Erythroblast (primary cell): ENCODE data around the gene ZNF830.
"Not testable (repeated sequence)": the region's sequence is repeated elsewhere in the genome, so short reads cannot be mapped to it uniquely, and the experiment has no call there.

Experiments used
- DNase-seq, 2 experiments: peaks; one replicate each; lab custom pipeline; 2025; lab: John Stamatoyannopoulos, UW
- GATA1 ChIP-seq: IDR thresholded peaks from 2 replicates; pipeline ENCODE4 v1.6.1; 2011; ENCODE audit warnings: low read depth, mild to moderate bottlenecking, control low read depth, low read length, moderate library complexity
- POLR2A ChIP-seq: IDR thresholded peaks from 2 replicates; pipeline ENCODE4 v1.6.1; 2011; ENCODE audit warnings: mild to moderate bottlenecking, low read length

ZNF830 gene, protein sequence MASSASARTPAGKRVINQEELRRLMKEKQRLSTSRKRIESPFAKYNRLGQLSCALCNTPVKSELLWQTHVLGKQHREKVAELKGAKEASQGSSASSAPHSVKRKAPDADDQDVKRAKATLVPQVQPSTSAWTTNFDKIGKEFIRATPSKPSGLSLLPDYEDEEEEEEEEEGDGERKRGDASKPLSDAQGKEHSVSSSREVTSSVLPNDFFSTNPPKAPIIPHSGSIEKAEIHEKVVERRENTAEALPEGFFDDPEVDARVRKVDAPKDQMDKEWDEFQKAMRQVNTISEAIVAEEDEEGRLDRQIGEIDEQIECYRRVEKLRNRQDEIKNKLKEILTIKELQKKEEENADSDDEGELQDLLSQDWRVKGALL

DNA sequence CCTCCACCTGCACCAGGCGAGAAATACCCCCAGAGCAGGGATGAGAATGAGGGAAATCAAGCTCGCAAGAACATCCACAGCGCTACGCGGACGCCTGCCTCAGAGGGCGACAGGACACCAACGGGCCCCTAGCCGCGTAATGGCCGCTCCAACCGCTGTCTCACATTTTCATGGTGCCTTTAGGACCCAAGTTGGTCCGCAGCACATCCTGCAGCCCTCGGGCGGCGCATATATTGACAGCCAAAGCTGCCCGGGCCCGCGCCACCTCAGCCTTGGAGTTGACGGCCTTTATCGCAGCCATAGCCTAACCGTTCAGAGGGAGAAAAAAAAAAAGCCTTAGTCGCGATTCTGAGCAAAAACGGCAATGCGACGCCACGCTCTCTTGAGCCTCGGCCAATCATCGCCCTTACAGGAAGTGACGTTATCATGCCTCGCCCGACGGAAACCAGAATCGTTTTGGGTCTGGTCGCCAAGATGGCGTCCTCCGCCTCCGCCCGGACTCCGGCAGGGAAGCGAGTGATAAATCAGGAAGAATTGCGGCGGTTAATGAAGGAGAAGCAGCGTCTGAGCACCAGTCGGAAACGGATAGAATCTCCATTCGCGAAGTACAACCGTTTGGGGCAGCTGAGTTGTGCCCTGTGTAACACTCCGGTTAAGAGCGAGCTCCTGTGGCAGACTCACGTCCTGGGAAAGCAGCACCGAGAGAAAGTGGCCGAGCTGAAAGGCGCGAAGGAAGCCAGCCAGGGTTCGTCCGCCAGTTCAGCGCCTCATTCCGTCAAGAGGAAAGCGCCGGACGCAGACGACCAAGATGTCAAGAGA lies at the start of gene ZNF830, which contains the start of gene CCT6B:
Gene ZNF830, plus strand, starts transcription at position 448 of the 819 bp plus-strand sequence. Its CDS starts 27 bp downstream, at position 475.
Gene CCT6B, minus strand, starts transcription at position 368 of the 819 bp plus-strand sequence. Its CDS starts 67 bp downstream, at position 301.
- peak; percentile 98 for TF ChIP-seq POLR2A
- TF ChIP-seq GATA1 = no peak
- peak; percentile 97 for DNase-seq

DNA sequence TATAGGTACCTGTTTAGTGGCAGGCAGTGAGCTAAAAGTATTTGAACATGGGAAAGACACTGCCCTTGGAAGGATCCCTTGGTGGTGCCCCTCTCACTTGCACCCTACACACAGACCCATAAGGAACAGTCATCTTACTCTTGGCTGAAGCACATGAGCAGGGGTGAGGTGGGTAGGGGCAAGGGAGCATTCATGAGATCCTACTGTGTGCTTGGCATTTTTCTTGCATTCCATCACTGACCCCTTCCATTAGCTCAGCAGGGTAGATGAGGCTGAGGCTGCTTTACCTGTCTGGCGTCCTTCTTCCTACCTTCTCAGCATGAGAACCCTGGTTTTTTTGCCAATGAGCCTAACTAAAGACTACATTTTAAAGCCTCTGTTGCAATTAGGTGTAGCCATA lies 48.3 kb upstream of the ZNF830 start:
- DNase-seq = no peak
- TF ChIP-seq POLR2A = no peak
- no peak for TF ChIP-seq GATA1

DNA sequence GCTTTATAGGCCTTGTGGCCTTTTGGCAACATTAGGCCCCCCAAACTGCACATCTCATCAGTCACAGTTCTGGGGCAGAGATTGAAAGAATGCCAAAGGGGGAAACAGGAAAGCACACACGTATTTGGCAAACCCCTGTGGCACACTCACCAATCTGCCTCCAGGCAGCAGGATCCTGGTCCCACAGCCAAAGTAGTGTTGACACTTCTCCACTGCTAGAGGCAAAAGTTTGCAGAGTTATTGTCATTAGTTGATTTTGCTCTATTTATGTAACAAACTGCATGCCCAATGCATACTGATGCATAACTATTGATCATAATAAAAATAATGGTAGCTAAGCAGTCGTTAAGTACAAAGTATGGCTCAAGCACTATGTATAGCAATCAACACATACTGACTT lies 45.2 kb upstream of the ZNF830 start:
- DNase-seq = no peak
- TF ChIP-seq GATA1 = no peak
- no peak for TF ChIP-seq POLR2A

DNA sequence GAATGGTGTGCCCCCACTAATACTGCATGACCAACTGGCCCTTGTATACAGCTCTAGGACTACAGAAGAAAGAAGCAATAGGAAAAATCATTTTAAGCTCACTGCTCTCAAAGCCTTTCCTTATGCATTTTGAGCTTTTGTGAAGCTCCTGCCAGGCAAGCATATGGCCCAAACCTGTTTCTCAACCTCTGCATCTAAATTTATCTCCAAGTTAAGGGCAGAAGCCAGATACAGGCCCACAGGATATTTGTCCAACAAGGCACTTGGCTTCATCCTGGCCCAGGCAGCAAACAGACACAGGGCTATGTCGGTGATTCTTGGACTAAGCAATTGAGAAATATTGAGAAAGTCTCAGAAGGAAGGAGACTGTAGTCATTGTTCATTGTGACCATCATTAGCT lies 44.0 kb upstream of the ZNF830 start:
- TF ChIP-seq POLR2A = no peak
- TF ChIP-seq GATA1 = no peak
- DNase-seq = no peak

DNA sequence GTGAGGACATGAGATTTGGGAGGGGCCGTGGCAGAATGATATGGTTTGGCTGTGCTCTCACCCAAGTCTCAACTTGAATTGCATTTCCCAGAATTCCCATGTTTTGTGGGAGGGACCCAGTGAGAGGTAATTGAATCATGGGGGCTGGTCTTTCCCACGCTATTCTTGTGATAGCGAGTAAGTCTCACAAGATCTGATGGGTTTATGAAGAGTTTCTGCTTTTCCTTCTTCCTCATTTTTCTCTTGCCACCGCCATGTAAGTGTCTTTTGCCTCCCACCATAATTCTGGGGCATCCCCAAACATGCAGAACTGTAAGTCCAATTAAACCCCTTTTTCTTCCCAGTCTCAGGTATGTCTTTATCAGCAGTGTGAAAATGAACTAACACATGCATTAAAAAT lies 40.7 kb upstream of the ZNF830 start:
- DNase-seq = no peak
- TF ChIP-seq GATA1 (no peak), POLR2A (no peak)

DNA sequence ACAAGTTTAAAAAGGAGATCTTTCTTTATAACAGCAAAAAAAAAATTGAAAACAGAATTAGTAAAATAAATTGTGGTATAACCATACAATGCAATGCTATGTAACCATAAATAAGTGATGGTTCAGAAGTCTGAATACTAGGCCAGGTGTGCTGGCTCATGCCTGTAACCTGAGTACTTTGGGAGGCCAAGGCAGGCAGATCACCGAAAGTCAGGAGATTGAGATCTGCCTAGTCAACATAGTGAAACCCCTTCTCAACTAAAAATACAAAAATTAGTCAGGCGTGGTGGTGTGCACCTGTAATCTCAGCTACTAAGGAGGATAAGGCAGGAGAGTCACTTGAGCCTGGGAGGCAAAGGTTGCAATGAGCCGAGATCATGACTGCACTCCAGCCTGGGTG lies 34.7 kb upstream of the ZNF830 start:
- TF ChIP-seq GATA1 (no peak), POLR2A (no peak)
- no peak for DNase-seq

DNA sequence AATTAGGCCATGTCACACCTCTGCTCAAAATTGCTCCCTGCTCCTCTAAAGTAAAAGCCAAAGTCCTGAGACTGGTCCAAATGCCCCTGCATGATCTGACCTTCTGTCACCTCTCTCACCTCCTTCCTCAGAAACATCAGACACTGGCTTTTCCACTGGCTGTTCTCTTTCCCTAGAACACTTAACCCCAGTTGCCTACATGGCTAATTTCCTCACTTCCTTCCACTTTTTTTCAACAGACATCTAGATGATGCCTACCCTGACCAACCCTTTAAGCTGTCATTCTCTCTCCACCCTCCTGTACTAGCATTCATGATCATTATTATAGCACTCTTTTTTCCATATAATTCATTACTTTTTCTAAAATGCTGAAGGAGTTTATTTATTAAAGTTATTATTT lies 31.1 kb upstream of the ZNF830 start:
- no peak for TF ChIP-seq GATA1
- TF ChIP-seq POLR2A = no peak
- no peak for DNase-seq

DNA sequence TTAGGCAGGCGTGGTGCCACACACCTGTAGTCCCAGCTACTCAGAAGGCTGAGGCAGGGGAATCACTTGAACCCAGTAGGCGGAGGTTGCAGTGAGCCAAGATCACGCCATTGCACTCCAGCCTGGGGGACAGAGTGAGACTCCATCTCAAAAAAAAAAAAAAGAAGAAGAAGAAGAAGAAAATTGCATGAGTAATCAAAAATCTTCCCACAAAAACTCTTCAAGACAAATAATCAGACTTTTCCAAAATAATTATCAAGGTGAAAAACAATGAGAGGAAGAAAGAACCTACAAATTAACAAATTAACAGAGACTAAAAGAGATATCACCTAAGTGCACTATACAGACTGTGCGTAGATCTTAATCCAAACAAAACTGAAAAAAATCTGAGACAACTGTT lies 10.6 kb upstream of the ZNF830 start:
- not testable (repeated sequence) for DNase-seq

DNA sequence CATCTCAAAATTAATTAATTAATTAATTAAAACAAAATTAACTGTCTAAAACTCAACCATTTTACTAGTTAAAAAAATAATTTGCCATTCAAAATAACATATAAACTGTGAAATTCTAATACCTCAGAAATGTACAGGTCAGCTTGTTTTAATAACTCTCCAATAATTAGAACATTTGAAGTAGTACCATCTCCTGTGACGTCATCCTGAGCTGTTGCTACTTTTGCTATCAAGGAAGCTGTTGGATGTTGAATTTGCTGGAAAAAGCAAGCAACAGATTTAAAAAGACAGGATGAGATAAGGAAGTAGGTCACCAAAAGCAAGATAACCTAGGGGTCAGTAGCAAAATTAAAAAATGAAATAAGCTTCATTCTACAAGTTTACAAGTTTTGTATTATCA lies 2.9 kb upstream of the ZNF830 start:
- TF ChIP-seq POLR2A (no peak), GATA1 (no peak)
- DNase-seq = no peak

DNA sequence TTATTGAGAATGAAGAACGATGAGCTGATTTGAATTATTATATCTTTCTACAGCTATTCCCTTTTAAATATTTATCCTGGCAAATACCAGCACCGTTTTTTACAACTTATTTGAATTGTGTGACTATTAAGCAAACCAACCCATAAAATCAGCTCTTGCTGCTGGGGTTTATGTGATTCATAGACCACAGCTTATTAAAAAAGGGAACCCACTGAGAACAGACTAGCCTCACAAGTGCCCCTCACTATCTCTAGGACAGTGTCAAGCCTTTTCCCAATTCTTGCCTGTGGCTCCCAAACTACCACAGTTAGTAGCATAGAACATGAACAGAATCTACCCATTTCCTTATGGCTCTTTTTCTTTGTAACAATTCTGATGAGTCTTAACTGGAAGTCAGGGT lies 12.8 kb downstream of the ZNF830 start:
- TF ChIP-seq GATA1 (no peak), POLR2A (no peak)
- no peak for DNase-seq

DNA sequence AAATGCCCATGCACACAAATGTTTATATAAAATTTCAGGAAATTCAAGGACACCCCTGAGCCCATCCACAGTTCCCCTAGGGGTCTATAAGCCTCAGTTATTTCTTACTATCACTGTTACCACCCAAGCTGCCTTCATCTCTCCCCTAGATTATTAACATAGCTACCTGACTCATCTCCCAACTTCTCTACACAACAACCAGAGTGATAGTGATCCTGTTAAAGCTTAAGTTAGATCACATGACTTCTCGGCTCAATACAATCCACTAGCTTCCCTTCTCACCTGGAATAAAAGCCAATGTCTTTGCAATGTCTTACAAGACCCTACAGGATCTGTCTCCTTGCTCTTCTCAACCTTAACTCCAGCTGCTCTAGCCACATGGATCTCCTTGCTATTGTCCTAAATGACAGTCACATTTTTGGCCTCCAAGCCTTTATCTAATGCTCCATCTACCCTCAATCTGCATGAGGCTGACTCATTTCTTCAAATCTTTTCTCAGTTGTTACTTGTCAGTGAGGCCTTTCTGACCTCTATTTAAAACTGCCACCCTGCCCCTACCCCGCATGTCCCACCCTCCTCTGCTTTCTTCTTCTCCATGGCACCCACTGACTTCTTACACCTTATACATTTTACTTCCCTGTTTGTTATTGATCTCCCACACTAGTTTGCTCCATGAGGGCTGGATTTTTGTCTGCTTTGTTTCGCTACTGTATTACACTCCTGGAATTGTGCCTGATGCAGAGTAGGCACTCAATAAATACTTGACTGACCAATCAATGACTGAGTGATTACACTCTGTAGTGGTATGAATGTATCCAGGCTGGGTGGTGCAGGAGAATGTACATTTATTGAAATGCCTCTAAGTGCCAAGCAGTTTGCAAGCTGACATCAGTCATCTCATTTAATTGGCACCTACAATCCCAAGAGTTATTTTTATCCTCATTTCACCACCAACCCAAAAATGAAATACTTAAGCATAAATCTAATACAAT lies 13.8 kb downstream of the ZNF830 start:
- TF ChIP-seq GATA1 (no peak), POLR2A (no peak)
- no peak for DNase-seq

DNA sequence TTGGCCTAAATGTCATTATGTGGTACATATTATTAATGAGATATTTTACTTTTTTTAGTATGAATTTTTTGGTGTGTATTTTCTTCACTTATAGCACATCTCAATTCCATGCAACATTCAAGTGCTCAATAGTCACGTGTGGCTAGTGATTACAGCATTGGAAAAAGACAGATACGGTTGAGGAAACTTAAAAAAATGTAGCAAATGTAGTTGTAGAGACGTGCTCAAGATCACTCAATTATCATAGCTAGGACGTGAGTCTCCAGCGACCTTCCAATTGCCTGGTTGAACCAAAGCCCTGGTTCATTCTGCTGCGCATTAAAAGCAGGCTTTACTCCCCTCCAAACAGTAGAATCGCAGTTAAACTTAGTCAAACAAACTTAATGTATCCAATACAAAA lies 17.8 kb downstream of the ZNF830 start:
- TF ChIP-seq GATA1 (no peak), POLR2A (no peak)
- DNase-seq = no peak

DNA sequence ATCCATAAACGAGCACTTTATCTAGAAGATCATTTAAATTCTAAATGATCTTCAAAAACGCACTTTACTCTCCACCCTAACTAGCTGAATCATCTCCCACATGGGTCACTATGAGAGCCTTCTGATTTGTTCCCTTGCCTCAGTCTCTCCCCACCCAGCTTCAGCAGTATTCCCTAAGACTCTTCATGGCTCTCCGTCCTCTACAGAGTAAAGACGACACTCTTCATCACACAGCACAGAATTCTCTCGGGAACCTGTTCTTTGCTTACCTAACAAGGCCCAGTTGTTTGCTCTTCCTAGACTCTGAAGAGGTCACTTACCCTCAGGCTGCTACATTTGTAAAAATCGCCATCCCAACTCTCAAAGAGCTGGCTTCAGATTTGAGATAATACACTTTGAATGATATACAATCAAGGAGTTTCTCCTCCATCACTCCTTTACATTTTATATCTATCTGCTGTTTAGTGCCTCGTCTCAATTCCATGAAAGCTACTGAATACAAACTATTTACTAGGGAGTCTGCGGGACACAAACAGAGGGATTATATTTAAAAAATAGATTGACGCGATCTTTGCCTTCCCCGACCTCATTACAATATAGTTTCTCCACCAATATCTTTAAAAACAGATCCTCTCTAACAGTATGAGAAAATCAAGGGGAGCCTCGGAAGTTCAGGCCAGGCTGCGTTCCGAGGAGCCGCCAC lies 18.5 kb downstream of the ZNF830 start:
- peak in 1 of 2 experiments; percentile 28 for DNase-seq
- TF ChIP-seq POLR2A = no peak
- TF ChIP-seq GATA1 = no peak
